NCI-H2227 (cell line): ENCODE results near the gene VAMP3.

ENCODE experiments used
- DNase-seq: peaks from one replicate; lab custom pipeline; 2025; ENCODE audit not compliant: unreplicated experiment; lab: John Stamatoyannopoulos, UW

Gene VAMP3

GRCh38 chr1:7767176-7767575 is 3.9 kb upstream of the VAMP3 start:
- DNase-seq: no peak

GRCh38 chr1:7768583-7768982 is 2.5 kb upstream of the VAMP3 start:
- DNase-seq: peak; percentile 47

GRCh38 chr1:7769673-7770412 is 1.3 kb upstream of the VAMP3 start:
- DNase-seq: peak; percentile 52

- DNase-seq: peak; percentile 78
These were observed 463 bp upstream of the VAMP3 start for GRCh38 chr1:7770669-7770996.

GRCh38 chr1:7771823-7772299 is 765 bp downstream of the VAMP3 start:
- peak; percentile 62 for DNase-seq

- no peak for DNase-seq
These were observed 6.5 kb downstream of the VAMP3 start for GRCh38 chr1:7777591-7777990.

- no peak for DNase-seq
These were observed 7.1 kb downstream of the VAMP3 start for GRCh38 chr1:7778133-7778628.

- DNase-seq: no peak
These were observed 9.9 kb downstream of the VAMP3 start for GRCh38 chr1:7780976-7781375.

- DNase-seq: no peak
These were observed 10.4 kb downstream of the VAMP3 start for GRCh38 chr1:7781501-7781900.

GRCh38 chr1:7781923-7782495 is 10.9 kb downstream of the VAMP3 start:
- DNase-seq: no peak

- DNase-seq: peak; percentile 80
These were observed 12.1 kb downstream of the VAMP3 start for GRCh38 chr1:7783178-7783711.

- peak; percentile 99 for DNase-seq
These were observed 12.9 kb downstream of the VAMP3 start, which contains the start of gene PER3 for GRCh38 chr1:7783826-7784491. Gene PER3, plus strand, starts transcription at chr1:7784291. Its CDS starts 587 bp downstream, at chr1:7784878.

GRCh38 chr1:7784492-7785071 is 13.5 kb downstream of the VAMP3 start:
- peak; percentile 61 for DNase-seq

GRCh38 chr1:7785108-7785507 is 14.0 kb downstream of the VAMP3 start:
- no peak for DNase-seq

GRCh38 chr1:7786795-7787194 is 15.7 kb downstream of the VAMP3 start:
- DNase-seq: no peak

GRCh38 chr1:7789828-7790227 is 18.7 kb downstream of the VAMP3 start:
- no peak for DNase-seq

GRCh38 chr1:7791027-7791426 is 19.9 kb downstream of the VAMP3 start:
- DNase-seq: peak; percentile 8

- DNase-seq: no peak
These were observed 24.3 kb downstream of the VAMP3 start for GRCh38 chr1:7795406-7795805.

GRCh38 chr1:7805460-7805859 is 34.4 kb downstream of the VAMP3 start:
- no peak for DNase-seq

GRCh38 chr1:7808253-7808844 is 37.3 kb downstream of the VAMP3 start:
- no peak for DNase-seq

- DNase-seq: no peak
These were observed 38.6 kb downstream of the VAMP3 start for GRCh38 chr1:7809742-7810141.
